Activated CD4-positive, alpha-beta T cell treated with anti-CD3 and anti-CD28 coated beads for 36 hours (primary cell): ENCODE measurements around the gene BCL2L13. TPM values are rescaled to one million over a fixed set of nuclear protein-coding genes. Genes with fewer than 3 reads are reported as not detected.
A peak's percentile ranks its signal among the peaks of the same experiment; 100 is the strongest.

Experiments
- ATAC-seq: fragments of 200-7000 bp; cut with Tn5 transposase; one replicate; pipeline ENCODE4 v1.10.0; 2021; ENCODE audit warnings: mild to moderate bottlenecking, moderate library complexity
- CTCF ChIA-PET: fragments of 350-600 bp; sonication (Branson Sonifier 250); formaldehyde crosslinking; loops from one replicate; lab custom pipeline; 2021; ENCODE audit warnings: antibody characterized with exemption; lab: Charles Lee
- POLR2A ChIA-PET: fragments of 350-600 bp; sonication (Branson Sonifier 250); formaldehyde crosslinking; loops from one replicate; lab custom pipeline; 2021; ENCODE audit warnings: antibody characterized with exemption, inconsistent platforms; lab: Charles Lee
- DNase-seq: peaks from one replicate; pipeline ENCODE4 v3.0.0-alpha.2; 2020
- H3K27ac Mint-ChIP-seq: one replicate; pipeline ENCODE4 v1.8.0; 2021; ENCODE audit warnings: mixed read lengths
- H3K27me3 Mint-ChIP-seq: one replicate; pipeline ENCODE4 v1.8.0; 2021; ENCODE audit warnings: mixed read lengths
- H3K36me3 Mint-ChIP-seq: one replicate; pipeline ENCODE4 v1.8.0; 2021; ENCODE audit warnings: low read depth, mixed read lengths
- H3K4me1 Mint-ChIP-seq: one replicate; pipeline ENCODE4 v1.8.0; 2021; ENCODE audit warnings: mixed read lengths
- H3K4me3 Mint-ChIP-seq: one replicate; pipeline ENCODE4 v1.8.0; 2021; ENCODE audit warnings: mild to moderate bottlenecking, moderate library complexity, mixed read lengths
- H3K9me3 Mint-ChIP-seq: one replicate; pipeline ENCODE4 v1.8.0; 2021; ENCODE audit warnings: low read depth, mixed read lengths
- intact Hi-C, 2 experiments: fragments of 100-400 bp; cut with DNase I in 1 of 2; cut with micrococcal nuclease in 1 of 2; formaldehyde crosslinking; loops; one replicate each; pipeline versions ENCODE4 v1.14.2 to v1.15.1; 2022 to 2024; cut with DNase I, micrococcal nuclease
- total RNA-seq, 2 experiments: library from RNA; stranded (reverse); gene quantifications; one replicate each; pipeline ENCODE4 v1.2.3, GENCODE V29; 2021

BCL2L13 gene
- total RNA-seq, 2 experiments from 2014 or later = 34.1 to 34.5 TPM

GRCh38 chr22:17710023-17710422 is 71.5 kb downstream of the BCL2L13 start:
- POLR2A ChIA-PET = no interaction called here
- no peak for ATAC-seq
- intact Hi-C loops = no loop called here
- Mint-ChIP-seq H3K27ac (peak overlapping the region; percentile 19), H3K4me3 (no peak overlapping the region), H3K9me3 (no peaks in the 10 kb centered on the region), H3K36me3 (peaks cover 18% of the 10 kb centered on the region), H3K4me1 (peaks cover 19% of the 10 kb centered on the region), H3K27me3 (no peaks in the 10 kb centered on the region)
- CTCF ChIA-PET = no interaction called here
- DNase-seq = no peak

- intact Hi-C loops = no loop called here
- peaks cover 15% of the 10 kb centered on the region for H3K36me3 Mint-ChIP-seq
- no peak overlapping the region for H3K27ac Mint-ChIP-seq
- H3K4me1 Mint-ChIP-seq = no peaks in the 10 kb centered on the region
- ATAC-seq (no peak), DNase-seq (no peak)
- ChIA-PET POLR2A (no interaction called here), CTCF (no interaction called here)
- no peak overlapping the region for H3K4me3 Mint-ChIP-seq
- H3K27me3 Mint-ChIP-seq = no peaks in the 10 kb centered on the region
- H3K9me3 Mint-ChIP-seq = no peaks in the 10 kb centered on the region
Measured at GRCh38 chr22:17712441-17712840, 73.9 kb downstream of the BCL2L13 start.

GRCh38 chr22:17716529-17716928 is 78.0 kb downstream of the BCL2L13 start:
- DNase-seq (no peak), ATAC-seq (no peak)
- Mint-ChIP-seq H3K9me3 (no peaks in the 10 kb centered on the region), H3K27ac (no peak overlapping the region), H3K27me3 (no peaks in the 10 kb centered on the region), H3K36me3 (peaks cover 14% of the 10 kb centered on the region), H3K4me3 (no peak overlapping the region), H3K4me1 (no peaks in the 10 kb centered on the region)
- CTCF ChIA-PET = no interaction called here
- intact Hi-C loops = no loop called here
- POLR2A ChIA-PET = no interaction called here

- CTCF ChIA-PET = interaction anchor here (1.1 kb wide), 1 partner anchor 26 kb away, joined by 3 read pairs; no protein-coding TSS in a partner anchor
- no peak overlapping the region for H3K27ac Mint-ChIP-seq
- intact Hi-C loops = no loop called here
- DNase-seq = no peak
- POLR2A ChIA-PET = interaction anchor here (0.6 kb wide), 1 partner anchor 8 kb away, joined by 6 read pairs; no protein-coding TSS in a partner anchor
- no peaks in the 10 kb centered on the region for H3K4me1 Mint-ChIP-seq
- H3K27me3 Mint-ChIP-seq = no peaks in the 10 kb centered on the region
- H3K36me3 Mint-ChIP-seq = peaks cover 7% of the 10 kb centered on the region
- H3K9me3 Mint-ChIP-seq = no peaks in the 10 kb centered on the region
- no peak for ATAC-seq
- H3K4me3 Mint-ChIP-seq = no peak overlapping the region
Measured at GRCh38 chr22:17717708-17718107, 79.2 kb downstream of the BCL2L13 start.

- no peaks in the 10 kb centered on the region for H3K9me3 Mint-ChIP-seq
- H3K4me1 Mint-ChIP-seq = no peaks in the 10 kb centered on the region
- POLR2A ChIA-PET = interaction anchor here (0.7 kb wide), 1 partner anchor 247 kb away, joined by 3 read pairs; no protein-coding TSS in a partner anchor
- DNase-seq (no peak), ATAC-seq (no peak)
- H3K27ac Mint-ChIP-seq = no peak overlapping the region
- CTCF ChIA-PET = interaction anchor here (0.8 kb wide), 1 partner anchor 145 kb away, joined by 3 read pairs; no protein-coding TSS in a partner anchor
- H3K4me3 Mint-ChIP-seq = no peak overlapping the region
- no peaks in the 10 kb centered on the region for H3K27me3 Mint-ChIP-seq
- intact Hi-C loops = no loop called here
- H3K36me3 Mint-ChIP-seq = peaks cover 1% of the 10 kb centered on the region
Measured at GRCh38 chr22:17719911-17720310, 81.4 kb downstream of the BCL2L13 start.

GRCh38 chr22:17724241-17724640 is 85.7 kb downstream of the BCL2L13 start:
- H3K27me3 Mint-ChIP-seq = no peaks in the 10 kb centered on the region
- no peak for DNase-seq
- intact Hi-C loops = no loop called here
- ChIA-PET POLR2A (interaction anchor here (0.6 kb wide), 1 partner anchor 12 kb away, joined by 5 read pairs; no protein-coding TSS in a partner anchor), CTCF (interaction anchor here (0.6 to 1.2 kb wide), 4 partner anchors 17 to 279 kb away, joined by 3 to 5 read pairs (median 3); no protein-coding TSS in a partner anchor)
- peaks cover 10% of the 10 kb centered on the region for H3K4me1 Mint-ChIP-seq
- no peak overlapping the region for H3K4me3 Mint-ChIP-seq
- peaks cover 4% of the 10 kb centered on the region for H3K36me3 Mint-ChIP-seq
- no peak overlapping the region for H3K27ac Mint-ChIP-seq
- no peak for ATAC-seq
- H3K9me3 Mint-ChIP-seq = no peaks in the 10 kb centered on the region

GRCh38 chr22:17724678-17725499 is 86.3 kb downstream of the BCL2L13 start:
- ATAC-seq = no peak
- DNase-seq = no peak
- intact Hi-C loops = no loop called here
- Mint-ChIP-seq H3K4me1 (peaks cover 10% of the 10 kb centered on the region), H3K4me3 (no peak overlapping the region), H3K36me3 (peaks cover 5% of the 10 kb centered on the region), H3K9me3 (no peaks in the 10 kb centered on the region), H3K27ac (no peak overlapping the region), H3K27me3 (no peaks in the 10 kb centered on the region)
- CTCF ChIA-PET = interaction anchor here (0.6 to 0.7 kb wide), 2 partner anchors 27 to 278 kb away, joined by 3 read pairs; no protein-coding TSS in a partner anchor
- POLR2A ChIA-PET = interaction anchor here (0.6 kb wide), 1 partner anchor 12 kb away, joined by 5 read pairs; no protein-coding TSS in a partner anchor

GRCh38 chr22:17725500-17725796 is 86.9 kb downstream of the BCL2L13 start:
- intact Hi-C loops = no loop called here
- Mint-ChIP-seq H3K27ac (no peak overlapping the region), H3K9me3 (no peaks in the 10 kb centered on the region), H3K27me3 (no peaks in the 10 kb centered on the region), H3K4me3 (no peak overlapping the region), H3K4me1 (peaks cover 10% of the 10 kb centered on the region), H3K36me3 (peaks cover 5% of the 10 kb centered on the region)
- POLR2A ChIA-PET = interaction anchor here (0.7 kb wide), 1 partner anchor 8 kb away, joined by 6 read pairs; no protein-coding TSS in a partner anchor
- CTCF ChIA-PET = no interaction called here
- no peak for ATAC-seq
- no peak for DNase-seq

- ChIA-PET CTCF (interaction anchor here (0.5 kb wide), 1 partner anchor 11 kb away, joined by 3 read pairs; no protein-coding TSS in a partner anchor), POLR2A (interaction anchor here (0.6 to 0.7 kb wide), 2 partner anchors 9 to 39 kb away, joined by 3 to 6 read pairs; no protein-coding TSS in a partner anchor)
- peak; percentile 33 for ATAC-seq
- H3K4me3 Mint-ChIP-seq = no peak overlapping the region
- H3K4me1 Mint-ChIP-seq = peaks cover 10% of the 10 kb centered on the region
- peaks cover 5% of the 10 kb centered on the region for H3K36me3 Mint-ChIP-seq
- no peaks in the 10 kb centered on the region for H3K27me3 Mint-ChIP-seq
- H3K9me3 Mint-ChIP-seq = no peaks in the 10 kb centered on the region
- peak overlapping the region; percentile 7 for H3K27ac Mint-ChIP-seq
- intact Hi-C loops = no loop called here
- no peak for DNase-seq
Measured at GRCh38 chr22:17726006-17726927, 87.7 kb downstream of the BCL2L13 start.

GRCh38 chr22:17726928-17727897 is 88.7 kb downstream of the BCL2L13 start:
- peaks cover 5% of the 10 kb centered on the region for H3K36me3 Mint-ChIP-seq
- intact Hi-C loops = no loop called here
- ChIA-PET CTCF (interaction anchor here (0.5 to 2.4 kb wide), 3 partner anchors 10 to 1316 kb away, joined by 3 to 5 read pairs (median 4); no protein-coding TSS in a partner anchor), POLR2A (interaction anchor here (0.6 kb wide), 1 partner anchor 38 kb away, joined by 3 read pairs; no protein-coding TSS in a partner anchor)
- H3K4me3 Mint-ChIP-seq = no peak overlapping the region
- ATAC-seq (no peak), DNase-seq (no peak)
- H3K4me1 Mint-ChIP-seq = peaks cover 10% of the 10 kb centered on the region
- H3K27ac Mint-ChIP-seq = peak overlapping the region; percentile 11
- H3K27me3 Mint-ChIP-seq = no peaks in the 10 kb centered on the region
- H3K9me3 Mint-ChIP-seq = no peaks in the 10 kb centered on the region
